DLD1 (cell line): Measurements from ENCODE around the gene ADGRG6.

Experiments used
- in situ Hi-C: cut with HindIII; loops from 2 replicates; pipeline ENCODE4 v1.10.0; 2017; ENCODE audit warnings: low sequenced_read_pairs

ADGRG6 gene

DNA sequence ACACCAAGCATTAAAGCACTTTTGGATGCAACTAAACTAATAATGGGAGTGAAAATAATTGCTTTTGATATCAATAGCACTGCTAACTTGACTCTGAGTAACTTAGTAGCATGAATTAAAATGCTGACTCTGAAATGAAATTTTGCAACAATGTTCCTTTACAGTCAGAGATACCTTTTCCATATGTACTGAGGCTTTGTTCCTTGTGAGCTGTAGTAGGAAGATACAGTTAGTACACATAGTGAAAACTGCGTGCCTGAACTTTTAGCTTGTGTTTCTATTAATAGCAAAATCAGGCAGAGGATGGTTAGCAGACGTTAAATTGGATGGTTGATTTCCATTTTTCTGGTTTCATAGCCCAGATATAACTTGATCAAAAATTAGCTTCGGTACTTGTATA lies 18.6 kb downstream of the ADGRG6 start:
- in situ Hi-C loops: no loop called here

DNA sequence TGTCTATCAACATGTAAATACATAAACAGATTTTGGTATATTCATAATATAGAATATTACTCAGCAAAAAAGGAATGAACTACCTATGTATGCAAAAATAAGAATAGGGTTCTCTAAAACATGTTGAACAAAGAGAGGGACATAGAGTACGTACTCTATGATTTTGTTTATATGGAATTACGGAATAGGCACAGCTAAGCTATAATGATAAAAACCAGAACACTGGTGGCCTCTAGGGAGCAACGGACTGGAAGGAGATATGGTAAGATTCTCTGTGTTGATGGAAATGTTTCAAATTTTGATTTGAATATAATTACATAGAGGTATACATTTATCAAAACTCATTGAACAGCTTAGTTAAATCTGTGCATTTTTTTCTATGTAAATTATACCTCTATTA lies 19.6 kb downstream of the ADGRG6 start:
- in situ Hi-C loops: no loop called here

- in situ Hi-C loops: no loop called here
These were observed 20.3 kb downstream of the ADGRG6 start for GRCh38 chr6:142322066-142322465.

- in situ Hi-C loops: no loop called here
These were observed 20.8 kb downstream of the ADGRG6 start for GRCh38 chr6:142322504-142323198.

DNA sequence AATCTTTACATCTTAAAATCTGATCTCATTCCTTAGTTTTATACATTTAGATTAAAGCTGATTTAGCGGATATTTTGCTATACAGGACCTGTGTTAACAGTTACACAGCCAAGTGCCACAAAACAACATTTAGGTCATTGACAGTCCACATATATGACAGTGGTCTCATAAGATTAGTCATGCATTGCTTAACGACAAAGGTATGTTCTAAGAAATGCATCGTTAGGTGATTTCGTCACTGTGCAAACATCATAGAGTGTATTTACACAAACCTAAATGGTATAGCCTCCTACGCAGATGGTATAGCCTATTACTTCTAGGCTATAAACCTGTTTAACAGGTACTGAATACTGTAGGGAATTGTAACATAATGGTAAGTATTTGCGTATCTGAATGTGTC lies 21.6 kb downstream of the ADGRG6 start:
- in situ Hi-C loops: no loop called here

- in situ Hi-C loops: no loop called here
These were observed 22.3 kb downstream of the ADGRG6 start for GRCh38 chr6:142324111-142324510.

DNA sequence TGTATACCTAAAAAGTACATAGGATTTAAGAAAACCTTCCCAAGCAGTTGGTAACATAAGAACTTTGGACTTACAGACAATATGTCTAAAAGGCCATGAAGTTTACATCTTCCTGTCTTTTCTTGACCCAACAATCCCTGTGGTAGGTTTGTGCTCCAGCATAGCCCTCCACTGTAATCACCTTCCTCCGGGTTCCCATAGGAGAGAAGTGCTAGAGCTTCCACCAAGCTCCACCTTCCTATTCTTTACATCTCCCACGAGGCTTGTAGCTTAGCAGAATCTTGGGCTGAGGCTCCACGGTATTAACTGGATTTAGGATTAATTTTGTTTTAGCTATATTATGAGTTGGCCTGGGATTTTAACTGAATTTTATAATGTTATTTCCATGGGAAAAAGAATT lies 23.3 kb downstream of the ADGRG6 start:
- in situ Hi-C loops: no loop called here

- in situ Hi-C loops: no loop called here
These were observed 24.7 kb downstream of the ADGRG6 start for GRCh38 chr6:142326540-142326939.

- in situ Hi-C loops: no loop called here
These were observed 26.3 kb downstream of the ADGRG6 start for GRCh38 chr6:142328070-142328469.

DNA sequence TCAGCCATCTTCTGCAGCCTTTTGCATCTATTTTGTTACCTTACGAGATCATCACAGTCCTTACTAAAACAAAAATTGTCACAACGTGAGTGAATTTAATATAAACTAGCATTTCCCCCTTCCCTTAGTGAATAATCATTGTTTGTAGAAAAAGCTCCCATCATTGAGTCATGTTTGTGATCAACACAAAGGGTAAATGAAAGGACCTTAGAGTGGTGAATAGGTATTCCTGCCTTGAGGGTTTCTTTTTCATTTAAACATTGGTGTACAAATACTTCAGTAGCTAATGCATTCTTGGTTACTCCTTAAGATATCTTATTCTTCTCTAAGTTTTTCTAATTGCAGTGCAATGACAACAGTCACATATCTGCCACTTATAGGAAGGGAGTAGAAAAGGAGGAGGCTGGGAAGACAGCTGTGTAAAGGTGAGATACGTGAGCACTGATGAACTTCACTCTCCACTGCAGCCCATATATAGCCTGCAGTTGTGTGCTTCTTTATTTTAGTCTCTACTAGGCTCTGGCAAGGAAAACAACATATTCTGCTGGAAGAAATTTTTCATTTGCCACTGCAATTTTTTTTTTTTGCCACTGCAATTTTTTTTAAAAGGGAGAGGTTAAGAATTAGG lies 27.8 kb downstream of the ADGRG6 start:
- in situ Hi-C loops: no loop called here

GRCh38 chr6:142331075-142331551 lies 29.3 kb downstream of the ADGRG6 start:
- in situ Hi-C loops: no loop called here

DNA sequence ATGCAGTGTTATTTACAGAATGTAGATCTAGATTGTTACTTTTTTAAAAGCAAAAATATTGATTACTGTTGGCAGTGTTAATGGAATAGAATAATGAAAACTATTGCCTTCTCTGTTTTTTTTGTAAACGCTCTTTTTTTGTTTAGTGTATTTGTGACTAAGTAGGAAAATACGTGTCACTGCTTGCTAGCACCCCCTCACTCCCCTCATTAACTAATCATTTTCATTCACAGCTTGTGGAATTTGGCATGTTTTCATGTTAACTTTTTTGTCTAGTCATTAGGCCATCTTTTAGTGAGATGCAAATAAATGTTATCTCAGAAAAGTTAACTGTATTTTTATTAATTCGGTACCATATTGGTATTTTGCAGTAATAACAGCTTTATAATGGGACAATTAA lies 29.8 kb downstream of the ADGRG6 start:
- in situ Hi-C loops: no loop called here

DNA sequence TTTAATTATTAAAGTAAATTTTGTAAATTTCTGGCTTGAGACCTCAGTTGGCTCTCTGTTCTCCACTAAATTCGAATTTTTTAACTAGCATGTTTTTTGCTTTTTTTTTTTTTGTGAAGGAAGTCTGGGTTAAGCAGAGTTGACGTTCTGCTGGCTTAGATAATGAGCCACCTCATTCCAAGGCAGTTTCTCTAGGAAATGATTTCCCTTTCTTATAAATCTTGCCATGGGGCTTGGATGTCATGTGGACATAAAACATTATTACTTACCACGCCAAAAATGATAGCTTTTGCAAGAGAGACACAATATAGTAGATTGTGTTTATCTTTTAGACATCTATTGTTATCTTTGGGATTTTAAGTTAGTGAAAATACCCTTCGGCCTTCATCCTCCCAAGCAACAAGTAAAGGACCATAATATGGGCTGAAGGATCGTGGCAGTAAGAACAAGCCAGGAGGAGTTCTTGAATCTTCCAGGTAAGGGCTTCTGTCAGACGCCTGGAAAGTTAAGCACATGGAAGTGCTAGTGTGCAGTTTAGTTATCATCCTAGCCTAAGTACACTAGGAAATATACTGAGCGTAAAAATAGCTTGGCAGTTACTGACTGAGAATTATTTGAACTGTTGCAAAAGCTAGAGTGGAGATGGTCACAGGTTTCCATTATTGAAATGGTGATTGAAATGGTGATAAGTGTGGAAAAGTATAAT lies 30.7 kb downstream of the ADGRG6 start:
- in situ Hi-C loops: no loop called here

DNA sequence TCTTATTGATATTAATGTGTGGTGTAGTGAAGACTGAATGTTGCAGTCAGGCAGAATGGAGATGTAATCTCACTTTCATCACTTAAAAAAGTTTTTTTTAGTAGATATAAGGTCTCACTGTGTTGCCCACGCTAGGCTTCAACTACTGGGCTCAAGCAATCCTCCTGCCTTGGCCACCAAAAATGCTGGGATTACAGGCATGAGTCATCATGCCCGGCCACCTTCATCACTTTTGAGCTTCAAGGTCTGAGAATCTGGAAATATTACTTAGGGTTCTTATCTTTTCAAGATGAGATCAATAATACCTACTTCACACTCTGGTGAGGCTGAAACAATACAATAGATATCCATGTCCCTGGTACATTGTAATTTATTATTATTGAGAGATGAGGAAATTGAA lies 31.6 kb downstream of the ADGRG6 start:
- in situ Hi-C loops: no loop called here

- in situ Hi-C loops: no loop called here
These were observed 32.5 kb downstream of the ADGRG6 start for GRCh38 chr6:142334294-142334693.

- in situ Hi-C loops: no loop called here
These were observed 33.6 kb downstream of the ADGRG6 start for GRCh38 chr6:142335415-142335814.

- in situ Hi-C loops: no loop called here
These were observed 34.4 kb downstream of the ADGRG6 start for GRCh38 chr6:142336183-142336582.

DNA sequence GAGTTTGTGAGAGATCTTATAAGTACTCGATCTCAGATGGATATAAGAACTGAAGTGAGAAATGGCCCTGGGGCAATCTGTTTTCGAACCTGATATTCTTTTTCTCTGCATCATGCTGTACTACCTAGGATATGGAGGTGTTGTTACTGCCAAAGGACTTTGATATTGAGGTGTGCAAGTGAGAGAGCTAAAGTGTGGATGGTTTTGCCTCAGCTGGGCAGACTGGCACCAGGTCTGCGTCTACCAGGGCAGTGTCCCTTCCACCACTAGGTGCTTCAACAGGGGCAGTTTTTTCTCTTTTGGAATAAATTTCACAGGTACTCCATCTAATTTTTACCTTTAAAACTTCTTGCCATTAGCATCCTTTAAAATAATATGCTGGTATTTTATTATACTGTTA lies 35.0 kb downstream of the ADGRG6 start:
- in situ Hi-C loops: no loop called here

GRCh38 chr6:142339113-142339512 lies 37.3 kb downstream of the ADGRG6 start:
- in situ Hi-C loops: no loop called here

DNA sequence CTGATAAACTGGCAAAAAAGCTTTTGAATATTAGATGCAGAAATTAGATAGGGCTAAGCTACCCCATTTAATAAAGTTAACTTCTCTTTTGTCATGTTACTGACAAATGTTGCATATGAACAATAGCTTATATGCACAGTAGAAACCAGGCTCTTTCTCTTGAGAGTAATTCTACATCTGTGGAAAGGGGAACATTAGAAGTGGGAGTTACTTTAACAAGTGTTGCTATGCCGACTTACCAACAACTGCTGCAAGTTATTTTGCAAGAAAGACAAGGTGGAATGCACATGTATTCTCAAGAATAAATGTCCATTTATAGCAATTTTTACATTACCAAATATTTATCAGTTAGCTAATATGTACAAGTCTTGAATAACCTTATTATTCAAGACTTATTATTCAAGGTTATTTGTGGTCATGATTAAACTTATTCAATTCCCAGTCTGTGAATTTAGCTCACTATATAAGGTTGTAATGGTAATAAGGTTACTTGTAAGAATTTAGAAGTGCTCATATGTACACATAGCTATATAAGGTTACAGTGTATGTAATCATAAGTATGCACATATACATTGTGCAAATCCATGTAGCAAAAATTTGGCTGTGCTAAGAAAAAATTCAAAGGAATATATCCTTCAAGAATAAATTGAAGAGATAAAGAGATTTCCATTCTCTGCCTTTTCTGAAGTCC lies 38.3 kb downstream of the ADGRG6 start:
- in situ Hi-C loops: no loop called here

GRCh38 chr6:142341855-142342330 lies 40.1 kb downstream of the ADGRG6 start:
- in situ Hi-C loops: no loop called here
